Right lobe of liver (tissue), 4 donors: ENCODE data around the gene YKT6.

Experiments used
- POLR2A ChIP-seq: fragments of 450-650 bp; IDR thresholded peaks from one replicate; pipeline ENCODE4 v1.6.1; 2017; ENCODE audit warnings: antibody characterized with exemption, mild to moderate bottlenecking
- TF ChIP-seq, protein P1 (sequence below), 4 donors: fragments of 200-600 bp in 3 of 4; fragments of 450-650 bp in 1 of 4; IDR thresholded peaks; one replicate each; pipeline versions ENCODE4 v1.5.1 to v1.8.0; 2016 to 2022; ENCODE audit warnings: antibody characterized with exemption in 4 of 4, mild to moderate bottlenecking in 2 of 4
- donor health status: DM: no; HTN: no; CAD: no.
- donor health status: DM: no; HTN: no; CAD: no.
- donor health status: DM: no; HTN: yes; CAD: no.

DNA sequence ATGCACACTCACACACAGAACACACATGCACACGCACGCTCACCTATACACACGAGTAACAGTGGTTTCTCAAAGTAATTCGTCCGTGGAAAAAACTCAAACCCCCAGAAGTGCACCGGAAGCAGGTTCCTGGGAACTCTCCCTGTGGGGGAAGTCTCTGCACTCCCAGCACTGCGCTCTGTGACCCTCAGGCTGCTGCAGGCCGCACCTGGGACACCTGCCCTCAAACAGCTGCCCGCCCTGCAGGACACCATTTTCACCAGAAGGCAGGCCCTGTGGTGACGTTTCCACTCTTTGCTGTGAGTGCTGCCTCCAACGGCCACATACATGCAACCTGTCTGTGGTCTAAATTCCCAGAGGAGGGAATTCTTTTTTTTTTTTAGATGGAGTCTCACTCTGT lies 21.3 kb downstream of the YKT6 start:
- TF ChIP-seq, protein P1, sequence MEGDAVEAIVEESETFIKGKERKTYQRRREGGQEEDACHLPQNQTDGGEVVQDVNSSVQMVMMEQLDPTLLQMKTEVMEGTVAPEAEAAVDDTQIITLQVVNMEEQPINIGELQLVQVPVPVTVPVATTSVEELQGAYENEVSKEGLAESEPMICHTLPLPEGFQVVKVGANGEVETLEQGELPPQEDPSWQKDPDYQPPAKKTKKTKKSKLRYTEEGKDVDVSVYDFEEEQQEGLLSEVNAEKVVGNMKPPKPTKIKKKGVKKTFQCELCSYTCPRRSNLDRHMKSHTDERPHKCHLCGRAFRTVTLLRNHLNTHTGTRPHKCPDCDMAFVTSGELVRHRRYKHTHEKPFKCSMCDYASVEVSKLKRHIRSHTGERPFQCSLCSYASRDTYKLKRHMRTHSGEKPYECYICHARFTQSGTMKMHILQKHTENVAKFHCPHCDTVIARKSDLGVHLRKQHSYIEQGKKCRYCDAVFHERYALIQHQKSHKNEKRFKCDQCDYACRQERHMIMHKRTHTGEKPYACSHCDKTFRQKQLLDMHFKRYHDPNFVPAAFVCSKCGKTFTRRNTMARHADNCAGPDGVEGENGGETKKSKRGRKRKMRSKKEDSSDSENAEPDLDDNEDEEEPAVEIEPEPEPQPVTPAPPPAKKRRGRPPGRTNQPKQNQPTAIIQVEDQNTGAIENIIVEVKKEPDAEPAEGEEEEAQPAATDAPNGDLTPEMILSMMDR (IDR thresholded peaks at IDR 0.05): no peak
- TF ChIP-seq POLR2A: no peak
